HG02870 (cell line): ENCODE data around the gene ZSCAN30.

Source experiments
- ATAC-seq: cut with Tn5 transposase; IDR thresholded peaks from one replicate; pipeline ENCODE4 v1.9.1; 2021; ENCODE audit warnings: mild to moderate bottlenecking, moderate library complexity; ENCODE audit not compliant: unreplicated experiment

ZSCAN30 gene

DNA sequence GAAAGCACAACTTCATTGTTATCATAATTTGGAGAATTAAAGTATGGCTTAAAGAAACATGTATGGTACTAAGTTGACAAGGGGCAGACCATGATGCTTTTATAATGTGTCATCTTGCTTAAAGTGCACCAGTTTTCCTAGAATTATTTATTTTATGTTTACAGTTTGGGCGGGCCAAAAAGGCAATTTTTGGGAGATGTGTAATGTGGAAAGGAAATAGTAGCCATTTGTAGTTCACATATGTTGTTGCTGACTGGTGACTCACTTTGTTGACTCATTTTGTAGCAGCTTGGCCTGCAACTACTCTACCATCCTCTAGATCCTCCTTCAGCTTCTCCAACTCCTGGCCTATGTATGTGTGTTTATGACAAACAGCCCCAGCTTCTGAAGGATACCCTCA, 7.7 kb downstream of the ZSCAN30 start:
- no peak for ATAC-seq

- no peak for ATAC-seq
Measured at GRCh38 chr18:35278969-35279368, 11.1 kb downstream of the ZSCAN30 start.

DNA sequence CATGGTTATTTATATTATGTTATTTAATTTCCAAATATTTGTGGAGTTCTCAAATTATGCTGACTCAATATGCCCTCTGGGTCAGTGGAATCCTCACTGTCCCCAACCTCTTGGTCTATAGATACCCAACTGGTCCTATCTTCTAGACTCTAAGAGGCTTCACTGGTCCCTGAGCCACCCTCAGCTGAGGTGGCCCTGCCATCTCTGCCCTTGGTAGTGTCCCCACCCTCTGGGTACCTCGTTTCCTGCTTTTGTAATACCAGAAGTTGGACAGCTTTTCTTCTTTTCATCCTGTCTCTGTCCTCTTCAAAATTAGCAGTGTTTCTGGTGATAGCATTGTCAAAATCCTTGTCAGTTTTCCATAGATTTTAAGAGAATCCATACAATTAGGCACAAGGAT, 11.9 kb downstream of the ZSCAN30 start:
- no peak for ATAC-seq

GRCh38 chr18:35277633-35278032, 12.4 kb downstream of the ZSCAN30 start:
- ATAC-seq: no peak

- ATAC-seq: no peak
Measured at GRCh38 chr18:35276267-35276666, 13.8 kb downstream of the ZSCAN30 start.

DNA sequence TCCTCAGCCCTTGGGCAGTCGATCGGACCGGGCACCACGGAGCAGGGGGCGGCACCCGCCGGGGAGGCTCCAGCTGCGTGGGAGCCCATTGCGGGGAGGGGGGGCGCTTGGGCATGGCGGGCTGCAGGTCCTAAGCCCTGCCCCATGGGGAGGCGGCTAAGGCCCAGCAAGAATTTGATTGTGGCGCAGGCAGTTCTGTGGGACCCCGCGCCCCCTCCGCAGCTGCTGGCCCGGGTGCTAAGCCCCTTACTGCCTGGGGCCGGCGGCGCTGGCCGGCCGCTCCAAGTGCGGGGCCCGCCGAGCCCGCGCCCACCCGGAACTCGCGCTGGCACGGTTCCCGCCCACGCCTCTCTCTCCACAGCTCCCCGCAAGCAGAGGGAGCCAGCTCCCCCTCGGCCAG, 18.4 kb downstream of the ZSCAN30 start:
- no peak for ATAC-seq

DNA sequence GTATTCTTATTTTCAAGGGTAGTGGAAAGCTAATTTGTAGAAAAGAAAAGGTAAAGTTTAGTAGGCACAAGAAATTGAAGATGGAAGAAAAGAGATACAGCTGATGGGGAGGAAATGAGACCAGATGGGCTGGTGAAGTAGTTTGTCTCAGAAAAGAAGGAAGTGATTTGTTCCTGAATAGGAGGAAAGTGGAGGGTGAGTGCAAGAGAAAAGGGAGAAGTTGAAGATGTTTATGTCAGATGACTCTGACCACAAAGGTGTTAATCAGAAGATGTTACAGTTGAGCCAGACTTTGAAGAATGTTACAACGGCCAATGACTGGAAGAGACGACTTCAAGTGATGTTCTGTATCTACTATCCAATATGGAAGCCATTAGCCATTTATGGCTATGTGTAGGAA, 21.2 kb downstream of the ZSCAN30 start:
- no peak for ATAC-seq

DNA sequence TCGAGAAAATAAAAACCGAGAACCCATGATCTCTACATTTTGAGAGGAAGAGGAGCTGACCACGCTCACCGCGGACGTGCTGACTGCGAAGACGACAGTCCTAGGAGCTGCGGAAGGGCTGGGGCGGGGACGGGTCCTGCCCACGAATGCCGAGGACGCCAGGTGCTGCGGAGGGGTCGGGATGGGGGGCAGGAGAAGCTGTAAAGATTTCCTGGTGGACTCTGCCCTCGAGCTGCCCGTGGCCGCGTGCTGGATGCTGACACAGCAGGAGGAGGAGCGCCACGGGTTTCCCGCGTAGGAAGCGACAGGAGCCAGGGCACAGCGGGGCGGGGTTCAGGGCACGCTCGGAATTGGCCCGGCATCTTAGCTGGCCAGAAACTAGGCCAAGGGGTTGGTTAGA, 22.2 kb downstream of the ZSCAN30 start:
- no peak for ATAC-seq

DNA sequence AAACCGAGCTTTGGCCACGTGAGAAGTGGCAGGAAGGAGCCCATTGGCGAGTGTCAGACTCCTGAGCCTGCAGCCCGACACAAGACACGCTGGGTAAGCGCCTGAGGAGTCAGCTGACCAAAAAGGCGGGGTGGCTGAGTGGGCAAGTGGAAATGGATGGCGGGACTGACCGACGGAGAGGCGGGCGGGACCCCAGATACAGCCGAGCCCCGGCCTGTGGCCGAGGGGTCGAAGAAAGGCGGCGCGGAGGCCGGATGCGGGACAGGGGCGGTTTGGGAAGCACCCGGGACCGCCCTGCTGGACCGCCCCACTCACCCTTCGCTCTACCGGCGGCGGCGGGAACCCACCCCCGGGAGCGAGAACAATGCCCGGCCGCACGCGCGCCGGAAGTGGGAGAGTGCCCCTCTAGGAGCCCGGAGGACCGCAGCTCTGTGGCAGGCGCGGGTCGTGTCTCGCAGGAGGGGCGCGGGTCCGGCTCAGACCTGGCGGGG, 22.8 kb downstream of the ZSCAN30 start:
- no peak for ATAC-seq

DNA sequence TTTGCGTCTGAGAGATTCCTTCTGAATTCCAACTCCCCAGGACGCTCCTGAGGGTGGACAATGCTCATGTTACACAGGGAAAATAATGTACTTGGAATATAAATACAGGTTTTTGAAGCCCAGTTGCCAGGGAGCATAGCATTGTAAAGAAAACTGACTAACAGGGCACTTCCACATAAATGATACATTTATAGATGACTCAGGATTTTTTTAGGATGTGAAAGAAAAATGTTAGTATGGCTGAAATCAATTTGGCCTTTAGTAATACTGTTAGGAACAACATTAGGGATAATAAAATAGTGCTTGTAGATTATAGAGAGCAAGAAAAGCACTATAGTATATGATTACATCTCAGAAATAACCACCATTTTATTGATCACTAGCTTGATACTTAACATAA, 25.6 kb downstream of the ZSCAN30 start:
- ATAC-seq: no peak

DNA sequence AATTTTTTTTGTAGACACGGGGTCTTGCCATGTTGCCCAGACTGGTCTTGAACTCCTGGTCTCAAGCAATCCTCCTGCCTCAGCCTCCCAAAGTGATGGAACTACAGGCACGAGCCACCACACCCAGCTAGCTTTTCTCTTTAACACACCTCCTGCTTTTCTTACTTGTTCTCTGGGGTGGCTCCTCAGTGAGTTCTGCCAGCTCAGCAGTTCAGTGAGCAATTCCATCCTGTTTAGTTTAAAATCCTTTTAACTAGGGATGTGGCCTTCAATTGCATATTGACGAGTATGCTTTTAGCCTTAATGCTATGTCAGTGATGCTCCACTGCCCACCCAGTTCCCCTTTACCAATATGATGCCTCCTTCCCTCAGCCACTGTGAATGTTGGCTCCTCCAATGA, 33.1 kb downstream of the ZSCAN30 start:
- no peak for ATAC-seq

DNA sequence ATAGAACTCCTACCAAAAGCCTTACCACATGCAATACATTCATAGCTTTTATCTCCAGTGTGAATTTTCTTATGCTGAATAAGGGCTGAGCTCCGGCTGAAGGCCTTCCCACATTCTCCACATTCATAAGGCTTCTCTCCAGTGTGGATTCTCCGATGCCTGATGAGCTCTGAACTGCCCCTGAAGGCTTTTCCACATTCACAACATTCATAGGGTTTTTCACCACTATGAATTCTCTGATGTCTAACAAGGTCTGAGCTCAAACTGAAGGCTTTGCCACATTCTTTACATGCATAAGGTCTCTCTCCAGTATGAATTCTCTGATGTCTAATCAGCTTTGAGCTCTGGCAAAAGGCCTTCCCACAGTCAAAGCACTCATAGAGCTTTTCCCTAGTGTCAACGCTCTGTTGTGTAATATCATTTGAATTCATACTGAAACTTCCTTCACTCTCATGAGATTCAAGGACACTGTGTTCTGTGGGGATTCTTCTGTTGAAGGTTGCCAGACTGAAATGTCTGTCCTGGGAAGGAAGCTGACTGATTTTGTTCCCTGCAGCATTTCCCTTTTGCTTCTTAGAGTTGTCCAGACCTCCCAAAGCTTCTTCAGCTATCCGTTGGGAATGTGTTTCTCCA, 36.3 kb downstream of the ZSCAN30 start:
- no peak for ATAC-seq

DNA sequence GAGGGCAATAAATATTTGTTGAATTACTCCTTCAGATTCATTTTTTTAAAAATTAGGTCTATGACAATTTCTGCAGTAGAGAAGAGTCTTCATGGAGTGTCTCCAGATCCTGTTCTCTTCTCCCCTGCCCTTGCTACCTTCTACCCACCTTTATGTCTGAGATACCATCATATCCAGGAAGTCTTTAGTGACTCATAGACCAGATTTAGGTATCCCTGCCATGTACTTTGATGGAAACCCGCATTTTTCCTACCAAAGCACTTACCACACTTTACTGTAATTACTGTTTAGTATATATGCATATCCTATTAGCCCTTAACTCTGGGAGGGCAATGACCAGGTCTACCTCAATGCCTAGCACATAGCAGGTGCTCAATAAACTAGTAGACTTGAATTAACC, 37.6 kb downstream of the ZSCAN30 start:
- no peak for ATAC-seq

GRCh38 chr18:35248429-35248828, 41.6 kb downstream of the ZSCAN30 start:
- ATAC-seq: no peak

DNA sequence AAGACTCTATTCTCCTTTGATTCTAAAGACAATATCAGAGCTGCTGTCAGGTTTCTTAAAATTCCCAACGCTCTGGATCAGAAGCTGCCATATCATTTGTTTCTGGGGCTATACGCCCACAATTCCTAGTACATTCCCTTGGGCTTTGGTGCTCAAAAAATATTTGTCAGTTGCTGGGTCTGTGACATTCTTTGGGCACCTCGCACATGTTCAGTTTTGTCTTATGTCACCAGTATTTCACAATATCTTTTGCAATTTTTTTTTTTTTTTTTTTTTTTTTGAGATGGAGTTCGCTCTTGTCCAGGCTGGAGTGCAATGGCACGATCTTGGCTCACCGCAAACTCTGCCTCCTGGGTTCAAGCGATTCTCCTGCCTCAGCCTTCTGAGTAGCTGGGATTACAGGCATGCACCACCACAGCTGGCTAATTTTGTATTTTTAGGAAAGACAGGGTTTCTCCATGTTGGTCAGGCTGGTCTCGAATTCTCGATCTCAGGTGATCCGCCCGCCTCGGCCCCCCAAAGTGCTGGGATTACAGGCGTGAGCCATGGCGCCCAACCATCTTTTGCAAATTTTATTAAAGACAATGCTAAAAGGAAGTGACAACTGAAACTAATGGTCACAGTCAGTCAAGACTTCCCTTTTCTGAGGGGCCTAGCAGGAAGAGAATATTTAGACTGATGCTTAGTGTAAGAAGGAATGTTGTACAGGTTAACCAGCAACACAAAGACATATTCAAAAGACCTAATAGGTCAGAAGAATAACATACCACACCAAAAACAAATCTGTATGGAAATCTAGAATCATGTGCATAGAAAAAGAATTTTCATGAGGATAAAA, 42.4 kb downstream of the ZSCAN30 start:
- ATAC-seq: no peak

GRCh38 chr18:35246831-35247230, 43.2 kb downstream of the ZSCAN30 start:
- no peak for ATAC-seq

- no peak for ATAC-seq
Measured at GRCh38 chr18:35245719-35246317, 44.2 kb downstream of the ZSCAN30 start.

GRCh38 chr18:35244671-35245070, 45.4 kb downstream of the ZSCAN30 start:
- ATAC-seq: no peak

DNA sequence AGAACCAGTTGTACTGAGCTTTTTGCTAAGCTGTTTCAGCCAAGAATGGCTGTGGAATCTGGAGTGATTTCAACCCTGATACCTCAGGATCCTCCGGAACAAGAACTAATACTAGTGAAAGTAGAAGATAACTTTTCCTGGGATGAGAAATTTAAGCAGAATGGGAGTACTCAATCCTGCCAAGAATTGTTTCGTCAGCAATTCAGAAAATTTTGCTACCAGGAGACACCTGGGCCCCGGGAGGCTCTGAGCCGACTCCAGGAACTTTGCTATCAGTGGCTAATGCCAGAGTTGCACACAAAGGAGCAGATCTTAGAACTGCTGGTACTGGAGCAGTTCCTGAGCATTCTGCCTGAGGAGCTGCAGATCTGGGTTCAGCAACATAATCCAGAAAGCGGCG, 47.6 kb downstream of the ZSCAN30 start:
- no peak for ATAC-seq

DNA sequence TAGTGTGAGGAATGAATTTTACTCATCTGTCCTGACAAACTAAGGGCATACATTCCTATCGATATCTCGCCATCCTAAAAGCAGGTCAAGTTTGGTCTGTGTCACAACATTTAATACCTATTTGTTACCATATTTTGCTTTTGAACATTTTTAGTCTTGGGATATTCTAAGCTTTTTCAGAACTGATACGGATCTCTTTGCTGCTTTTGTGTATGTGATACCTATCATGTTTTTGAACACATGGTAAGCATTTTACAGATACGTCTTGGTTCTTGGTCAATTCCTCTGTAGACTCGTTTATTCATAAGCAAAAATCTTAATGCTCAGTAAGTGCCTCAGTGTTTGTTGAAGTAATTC, 48.6 kb downstream of the ZSCAN30 start:
- ATAC-seq: no peak

DNA sequence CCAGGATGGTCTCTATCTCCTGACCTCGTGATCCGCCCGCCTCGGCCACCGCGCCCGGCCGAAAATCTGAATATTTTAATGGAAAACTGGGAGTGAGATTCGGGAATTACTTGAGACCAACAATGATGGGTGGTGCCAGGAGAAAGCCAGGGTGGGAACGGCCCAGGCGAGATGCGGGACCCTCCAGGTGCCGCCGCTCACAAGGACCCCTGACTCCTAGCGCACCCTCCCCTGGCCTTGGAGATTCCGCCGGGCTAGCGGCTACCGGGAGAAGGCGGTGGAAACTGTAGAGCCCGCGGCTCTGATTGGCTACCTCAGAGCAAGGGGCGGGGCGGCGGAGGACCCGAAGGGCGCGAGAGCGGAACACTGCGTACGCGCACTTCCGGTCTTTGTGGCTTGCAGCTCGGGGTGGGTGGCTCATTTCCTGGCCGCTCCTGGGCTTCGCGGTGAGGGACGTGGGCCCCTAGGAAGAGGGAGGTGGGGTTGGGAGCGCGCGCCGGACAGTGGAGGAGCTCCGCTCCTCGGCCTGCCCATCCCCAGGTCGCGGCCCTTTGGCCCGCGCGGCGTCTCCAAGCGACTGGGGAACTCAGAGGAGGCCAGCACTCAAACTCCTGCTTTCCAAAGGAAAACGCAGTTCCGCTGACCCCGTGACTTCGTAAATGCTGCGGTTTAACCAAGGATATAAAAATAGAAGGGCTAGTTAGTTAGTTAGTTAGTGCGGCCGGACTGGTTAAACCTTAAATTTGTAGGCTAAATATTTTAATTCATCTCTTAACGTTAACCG, 49.2 kb downstream of the ZSCAN30 start, which contains the start of gene ZNF397:
TSS of gene ZNF397 (plus strand) at position 371 of the 784 bp plus-strand sequence. CDS start 1,437 bp downstream, outside the sequence.
- ATAC-seq: peak; percentile 98
